ENCODE results near the gene FDX2. TPM values are rescaled to one million over a fixed set of nuclear protein-coding genes. Genes with fewer than 3 reads are reported as not detected.

FDX2 gene
- total RNA-seq, 1 experiment from 2014 or later = 30.3 TPM

DNA sequence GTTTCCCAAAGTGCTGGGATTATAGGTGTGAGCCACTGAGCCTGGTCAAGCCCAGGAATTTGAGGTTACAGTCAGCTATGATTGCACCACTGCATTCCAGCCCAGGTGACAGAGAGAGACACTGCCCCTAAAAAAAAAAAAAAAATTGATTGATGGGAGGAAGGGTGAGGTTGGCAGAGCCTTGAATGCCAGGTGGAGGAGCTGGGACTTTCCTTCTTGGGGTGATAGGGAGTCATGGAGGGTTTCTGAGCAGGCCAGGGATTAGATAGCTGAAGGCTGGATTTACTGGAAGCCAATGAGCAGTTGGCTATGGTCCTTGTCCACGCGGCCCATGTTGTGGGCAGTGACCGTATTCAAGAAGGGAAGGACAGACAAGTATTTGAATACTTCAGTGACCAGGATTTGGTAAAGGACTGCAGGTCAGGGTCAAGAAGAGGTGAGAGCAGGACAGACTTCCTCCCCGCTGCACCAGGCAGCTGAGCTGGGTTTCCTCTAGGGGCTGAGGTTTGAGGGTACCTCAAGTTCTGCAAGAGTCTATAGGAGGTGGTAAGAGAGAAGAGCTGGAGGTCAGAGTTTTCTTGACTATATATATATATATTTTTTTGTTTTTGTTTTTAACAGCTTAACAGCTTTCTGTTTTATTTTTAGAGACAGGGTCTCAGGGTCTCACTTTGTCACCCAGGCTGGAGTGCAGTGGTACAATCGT lies 35.9 kb downstream of the FDX2 start:
- Mint-ChIP-seq H3K9me3 (ENCODE audit: unreplicated experiment) (no peaks in the 10 kb centered on the region), H3K27me3 (ENCODE audit: insufficient read depth, unreplicated experiment) (no peaks in the 10 kb centered on the region), H3K4me1 (ENCODE audit: insufficient read depth, unreplicated experiment) (peaks cover 8% of the 10 kb centered on the region), H3K4me3 (ENCODE audit: unreplicated experiment) (no peak overlapping the region), H3K27ac (ENCODE audit: low read depth, unreplicated experiment) (no peak overlapping the region), H3K36me3 (ENCODE audit: insufficient read depth, unreplicated experiment) (peaks cover 22% of the 10 kb centered on the region)
- ChIA-PET CTCF (interaction anchor here (0.6 to 2.1 kb wide), 7 partner anchors 9 to 344 kb away, joined by 3 to 13 read pairs (median 4); partner anchors contain the start of gene ICAM1), POLR2A (interaction anchor here (0.7 kb wide), 1 partner anchor 36 kb away, joined by 3 read pairs; no protein-coding TSS in a partner anchor)
- intact Hi-C loops (cut with micrococcal nuclease) = no loop called here
- TF ChIP-seq CTCF (IDR thresholded peaks at IDR 0.05; ENCODE audit: unreplicated experiment) = no peak
- no peak for DNase-seq (ENCODE audit: unreplicated experiment)
- BruUV-seq (replicated peaks) = no TSS peak

GRCh38 chr19:10278935-10279334 lies 36.9 kb downstream of the FDX2 start:
- no peak overlapping the region for H3K27ac Mint-ChIP-seq (ENCODE audit: low read depth, unreplicated experiment)
- H3K36me3 Mint-ChIP-seq (ENCODE audit: insufficient read depth, unreplicated experiment) = peaks cover 29% of the 10 kb centered on the region
- H3K4me1 Mint-ChIP-seq (ENCODE audit: insufficient read depth, unreplicated experiment) = peaks cover 8% of the 10 kb centered on the region
- intact Hi-C loops (cut with micrococcal nuclease) = no loop called here
- no peaks in the 10 kb centered on the region for H3K9me3 Mint-ChIP-seq (ENCODE audit: unreplicated experiment)
- POLR2A ChIA-PET = interaction anchor here (0.7 to 1.0 kb wide), 2 partner anchors 20 to 37 kb away, joined by 3 read pairs; no protein-coding TSS in a partner anchor
- CTCF ChIA-PET = interaction anchor here (0.8 to 2.1 kb wide), 5 partner anchors 9 to 128 kb away, joined by 3 to 13 read pairs (median 4); partner anchors contain the start of gene ICAM1
- H3K4me3 Mint-ChIP-seq (ENCODE audit: unreplicated experiment) = no peak overlapping the region
- TF ChIP-seq CTCF (IDR thresholded peaks at IDR 0.05; ENCODE audit: unreplicated experiment) = no peak
- H3K27me3 Mint-ChIP-seq (ENCODE audit: insufficient read depth, unreplicated experiment) = no peaks in the 10 kb centered on the region
- no peak for DNase-seq (ENCODE audit: unreplicated experiment)
- BruUV-seq (replicated peaks) = no TSS peak

GRCh38 chr19:10277795-10278589 lies 37.8 kb downstream of the FDX2 start:
- no peak for DNase-seq (ENCODE audit: unreplicated experiment)
- TF ChIP-seq CTCF (IDR thresholded peaks at IDR 0.05; ENCODE audit: unreplicated experiment) = no peak
- no peak overlapping the region for H3K27ac Mint-ChIP-seq (ENCODE audit: low read depth, unreplicated experiment)
- H3K4me3 Mint-ChIP-seq (ENCODE audit: unreplicated experiment) = no peak overlapping the region
- H3K9me3 Mint-ChIP-seq (ENCODE audit: unreplicated experiment) = no peaks in the 10 kb centered on the region
- CTCF ChIA-PET = interaction anchor here (0.5 to 1.5 kb wide), 4 partner anchors 28 to 195 kb away, joined by 3 to 5 read pairs (median 4); no protein-coding TSS in a partner anchor
- BruUV-seq (replicated peaks) = no TSS peak
- H3K4me1 Mint-ChIP-seq (ENCODE audit: insufficient read depth, unreplicated experiment) = peaks cover 5% of the 10 kb centered on the region
- intact Hi-C loops (cut with micrococcal nuclease) = no loop called here
- peaks cover 29% of the 10 kb centered on the region for H3K36me3 Mint-ChIP-seq (ENCODE audit: insufficient read depth, unreplicated experiment)
- POLR2A ChIA-PET = interaction anchor here (1.0 kb wide), 1 partner anchor 19 kb away, joined by 3 read pairs; no protein-coding TSS in a partner anchor
- H3K27me3 Mint-ChIP-seq (ENCODE audit: insufficient read depth, unreplicated experiment) = no peaks in the 10 kb centered on the region

DNA sequence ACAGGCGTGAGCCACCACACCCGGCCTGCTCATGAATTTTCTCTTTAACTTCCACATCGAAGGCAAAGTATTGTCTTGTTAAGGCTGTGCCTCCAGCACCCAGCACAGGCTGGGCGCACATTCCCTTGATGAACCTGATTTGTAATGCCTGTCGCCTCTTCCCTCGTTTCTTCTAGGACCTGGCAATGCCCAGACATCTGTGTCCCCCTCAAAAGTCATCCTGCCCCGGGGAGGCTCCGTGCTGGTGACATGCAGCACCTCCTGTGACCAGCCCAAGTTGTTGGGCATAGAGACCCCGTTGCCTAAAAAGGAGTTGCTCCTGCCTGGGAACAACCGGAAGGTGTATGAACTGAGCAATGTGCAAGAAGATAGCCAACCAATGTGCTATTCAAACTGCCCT lies 41.2 kb downstream of the FDX2 start:
- Mint-ChIP-seq H3K27me3 (ENCODE audit: insufficient read depth, unreplicated experiment) (no peaks in the 10 kb centered on the region), H3K9me3 (ENCODE audit: unreplicated experiment) (no peaks in the 10 kb centered on the region), H3K4me1 (ENCODE audit: insufficient read depth, unreplicated experiment) (no peaks in the 10 kb centered on the region), H3K27ac (ENCODE audit: low read depth, unreplicated experiment) (no peak overlapping the region), H3K36me3 (ENCODE audit: insufficient read depth, unreplicated experiment) (peaks cover 25% of the 10 kb centered on the region), H3K4me3 (ENCODE audit: unreplicated experiment) (no peak overlapping the region)
- CTCF ChIA-PET = interaction anchor here (0.9 to 1.8 kb wide), 3 partner anchors 114 to 197 kb away, joined by 3 to 9 read pairs (median 4); no protein-coding TSS in a partner anchor
- no TSS peak for BruUV-seq (replicated peaks)
- POLR2A ChIA-PET = no interaction called here
- DNase-seq (ENCODE audit: unreplicated experiment) = no peak
- intact Hi-C loops (cut with micrococcal nuclease) = no loop called here
- no peak for TF ChIP-seq CTCF (IDR thresholded peaks at IDR 0.05; ENCODE audit: unreplicated experiment)

Data from MCF 10A (cell line).